ENCODE results near the gene P2RY13.

GRCh38 chr3:151318313-151318712 lies 11.0 kb downstream of the P2RY13 start:
- TF ChIP-seq CTCF (IDR thresholded peaks at IDR 0.05) (no peak), POLR2A (IDR thresholded peaks at IDR 0.05) (no peak)

Measured in lower leg skin (tissue), 3 donors.